CD14-positive monocyte (primary cell): Measurements from ENCODE around the gene IQGAP2. TPM values are rescaled to one million over a fixed set of nuclear protein-coding genes. Genes with fewer than 3 reads are reported as not detected.

ENCODE experiments used
- DNase-seq, 3 donors: peaks; one replicate each; pipeline ENCODE4 v3.0.0-alpha.2; 2011 to 2022
- H2AFZ ChIP-seq: 2 replicates; pipeline ENCODE4 v1.6.0; 2012; ENCODE audit warnings: mild to moderate bottlenecking, low read depth, low read length, inconsistent platforms; ENCODE audit not compliant: insufficient read depth, poor library complexity, severe bottlenecking
- H3K27ac ChIP-seq, 2 donors: 1 replicate in 1 of 2; 2 replicates in 1 of 2; pipeline ENCODE4 v1.5.1; 2012 to 2013; ENCODE audit warnings: low read length in 2 of 2, control low read depth in 1 of 2, inconsistent platforms in 1 of 2, low read depth in 1 of 2, mild to moderate bottlenecking in 1 of 2
- H3K27me3 ChIP-seq, 2 donors: one replicate each; pipeline versions ENCODE4 v1.6.0 to v1.6.1; 2011 to 2013; ENCODE audit warnings: low read length in 2 of 2; ENCODE audit not compliant: control insufficient read depth in 2 of 2, insufficient read depth in 2 of 2
- H3K36me3 ChIP-seq, 2 donors: replicated peaks in 1 of 2; 1 replicate in 1 of 2; 2 replicates in 1 of 2; pipeline versions ENCODE4 v1.5.1 to v1.6.1; 2012 to 2013; ENCODE audit warnings: low read length in 2 of 2, control low read depth in 1 of 2, inconsistent platforms in 1 of 2, mild to moderate bottlenecking in 1 of 2; ENCODE audit not compliant: insufficient read depth in 2 of 2, control insufficient read depth in 1 of 2
- H3K4me1 ChIP-seq, 2 donors: 1 replicate in 1 of 2; 2 replicates in 1 of 2; pipeline versions ENCODE4 v1.5.1 to v1.6.1; 2012 to 2013; ENCODE audit warnings: low read length in 2 of 2, control low read depth in 1 of 2, inconsistent platforms in 1 of 2, mild to moderate bottlenecking in 1 of 2, moderate library complexity in 1 of 2; ENCODE audit not compliant: insufficient read depth in 2 of 2, control insufficient read depth in 1 of 2
- H3K4me2 ChIP-seq: replicated peaks from 2 replicates; pipeline ENCODE3; 2012; ENCODE audit warnings: low read length, moderate library complexity, mild to moderate bottlenecking; ENCODE audit not compliant: poor library complexity, severe bottlenecking; ENCODE audit errors: extremely low read depth
- H3K4me3 ChIP-seq, 3 experiments: fragments of 200-600 bp in 1 of 3; sonication (generic) in 1 of 3; replicated peaks in 1 of 3; 1 replicate in 2 of 3; 2 replicates in 1 of 3; pipeline ENCODE4 v1.5.1; 2011 to 2013; ENCODE audit warnings: low read length in 3 of 3, mild to moderate bottlenecking in 3 of 3, control low read depth in 2 of 3, low read depth in 2 of 3, inconsistent platforms in 1 of 3, moderate library complexity in 1 of 3
- H3K79me2 ChIP-seq: 2 replicates; pipeline ENCODE4 v1.6.0; 2012; ENCODE audit warnings: mild to moderate bottlenecking, control low read depth, inconsistent platforms, low read length, moderate library complexity; ENCODE audit not compliant: insufficient read depth
- H3K9ac ChIP-seq: 2 replicates; pipeline ENCODE4 v1.6.0; 2017; ENCODE audit warnings: low read length, mild to moderate bottlenecking; ENCODE audit not compliant: insufficient read depth, poor library complexity, severe bottlenecking
- H3K9me3 ChIP-seq, 2 donors: replicated peaks in 1 of 2; 1 replicate in 1 of 2; 2 replicates in 1 of 2; pipeline versions ENCODE4 v1.5.1 to v1.6.1; 2012 to 2013; ENCODE audit warnings: low read length in 2 of 2, control low read depth in 1 of 2; ENCODE audit not compliant: control insufficient read depth in 1 of 2, insufficient read depth in 1 of 2
- H4K20me1 ChIP-seq: 2 replicates; pipeline ENCODE4 v1.6.0; 2012; ENCODE audit warnings: mild to moderate bottlenecking, low read length, control low read depth, moderate library complexity; ENCODE audit not compliant: insufficient read depth
- H3K27ac Mint-ChIP-seq, 7 donors: one replicate each; pipeline ENCODE4 v1.8.0; 2020; ENCODE audit warnings: mild to moderate bottlenecking in 7 of 7, mixed read lengths in 7 of 7, moderate library complexity in 6 of 7, inconsistent platforms in 2 of 7
- H3K27me3 Mint-ChIP-seq, 3 donors: one replicate each; pipeline ENCODE4 v1.8.0; 2021 to 2022; ENCODE audit warnings: low read depth in 3 of 3, mild to moderate bottlenecking in 3 of 3, mixed read lengths in 3 of 3, moderate library complexity in 3 of 3, inconsistent platforms in 1 of 3
- H3K36me3 Mint-ChIP-seq, 2 donors: one replicate each; pipeline ENCODE4 v1.8.0; 2020; ENCODE audit warnings: mixed read lengths in 2 of 2, inconsistent platforms in 1 of 2, mild to moderate bottlenecking in 1 of 2
- H3K4me1 Mint-ChIP-seq: one replicate; pipeline ENCODE4 v1.8.0; 2020; ENCODE audit warnings: mild to moderate bottlenecking, mixed read lengths
- H3K4me3 Mint-ChIP-seq, 2 donors: one replicate each; pipeline ENCODE4 v1.8.0; 2020; ENCODE audit warnings: mild to moderate bottlenecking in 2 of 2, mixed read lengths in 2 of 2, moderate library complexity in 1 of 2
- H3K9me3 Mint-ChIP-seq, 7 donors: one replicate each; pipeline ENCODE4 v1.8.0; 2020 to 2022; ENCODE audit warnings: mixed read lengths in 7 of 7, mild to moderate bottlenecking in 6 of 7, moderate library complexity in 6 of 7, inconsistent platforms in 2 of 7
- CTCF ChIP-seq: fragments of 200-600 bp; IDR thresholded peaks from one replicate; pipeline ENCODE4 v1.8.0; 2022; ENCODE audit warnings: antibody characterized with exemption, mild to moderate bottlenecking
- WGBS: methylation state at CpG from one replicate; pipeline ENCODE4 v1.1.5; 2013; ENCODE audit warnings: missing lambda C conversion rate; ENCODE audit not compliant: insufficient coverage; 5-methylcytosine and 5-hydroxymethylcytosine counted together
- intact Hi-C, 2 donors: fragments of 100-400 bp; cut with micrococcal nuclease; formaldehyde crosslinking; loops; one replicate each; pipeline versions ENCODE4 v1.15.0 to v1.15.1; 2023
- polyA plus RNA-seq, 3 donors: library from polyadenylated mRNA; depleted of rRNA in 1 of 3; unstranded in 2 of 3; stranded (reverse) in 1 of 3; fragments of 300-500 nt in 2 of 3; fragments of >200 nt in 1 of 3; fragmentation: Illumina TruSeq in 2 of 3; gene quantifications; 1 replicate in 2 of 3; 2 replicates in 1 of 3; pipeline ENCODE4 v1.2.3, GENCODE V29; 2012 to 2021

Gene IQGAP2
- polyA plus RNA-seq, 3 donors: 21.4 to 50.9 (median 35.4) TPM

DNA sequence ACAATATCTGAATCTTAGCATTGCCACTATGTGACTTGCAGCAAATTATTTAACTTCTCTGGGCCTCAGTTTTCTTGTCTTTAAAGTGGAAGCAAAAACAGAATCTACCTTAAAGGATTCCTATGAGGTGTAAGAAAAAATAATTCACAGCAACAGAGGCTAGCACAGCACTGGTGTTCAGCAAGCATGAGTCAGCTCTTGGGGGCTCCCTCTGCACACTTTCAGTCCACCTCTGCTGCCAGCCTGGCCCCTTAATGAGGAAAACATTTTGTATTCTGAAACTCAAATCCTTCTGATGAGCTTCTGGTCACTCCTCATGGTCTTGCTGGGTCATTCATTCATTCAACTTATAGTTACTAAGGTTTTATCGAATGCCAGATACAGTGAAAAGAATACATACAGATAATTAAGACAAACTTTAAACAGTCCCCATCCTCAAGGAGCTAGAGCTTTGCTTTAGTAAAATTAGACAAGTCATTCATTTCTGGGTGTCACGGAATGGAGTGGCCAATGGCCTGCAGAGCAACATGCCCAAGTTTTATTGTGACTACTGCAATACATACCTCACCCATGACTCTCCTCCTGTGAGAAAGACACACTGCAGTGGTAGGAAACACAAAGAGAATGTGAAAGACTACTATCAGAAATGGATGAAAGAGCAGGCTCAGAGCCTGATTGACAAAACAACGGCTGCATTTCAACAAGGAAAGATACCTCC, 26.8 kb upstream of the IQGAP2 start:
- WGBS: 86% methylated on average over 2 of the region's 3 CpGs
- TF ChIP-seq CTCF: no peak

GRCh38 chr5:76376866-76377230, 26.2 kb upstream of the IQGAP2 start:
- TF ChIP-seq CTCF: no peak
- Mint-ChIP-seq H3K9me3 (peaks cover 0 to 3% (median 0%) of the 10 kb centered on the region in 7 donors), H3K27me3 (peaks cover 0 to 7% (median 5%) of the 10 kb centered on the region in 3 donors), H3K36me3 (no peaks in the 10 kb centered on the region), H3K4me3 (no peak overlapping the region), H3K4me1 (peaks cover 25% of the 10 kb centered on the region), H3K27ac (no peak overlapping the region)
- no peak overlapping the region for H3K4me2 ChIP-seq
- no peaks in the 10 kb centered on the region for H4K20me1 ChIP-seq
- H3K27me3 ChIP-seq: no peaks in the 10 kb centered on the region
- H3K27ac ChIP-seq: no peak overlapping the region
- H3K9me3 ChIP-seq: no peaks in the 10 kb centered on the region
- no peak overlapping the region for H3K9ac ChIP-seq
- no CpG with 5 or more reads among the region's 3 CpGs for WGBS
- H3K36me3 ChIP-seq: no peaks in the 10 kb centered on the region
- H3K4me1 ChIP-seq: peaks cover 16 to 20% of the 10 kb centered on the region in 2 donors
- H2AFZ ChIP-seq: no peak overlapping the region
- intact Hi-C loops: loop anchor here in 1 of 2 donors (10.0 kb wide), 1 partner anchor 72 kb away; no protein-coding TSS in a partner anchor
- no peak overlapping the region for H3K4me3 ChIP-seq
- DNase-seq: no peak
- H3K79me2 ChIP-seq: no peaks in the 10 kb centered on the region

More for the DNA sequence above, 26.8 kb upstream of the IQGAP2 start:
- no peak overlapping the region for H3K27ac Mint-ChIP-seq
- no peak for DNase-seq
- H3K9me3 ChIP-seq: no peaks in the 10 kb centered on the region
- H4K20me1 ChIP-seq: no peaks in the 10 kb centered on the region
- peaks cover 0 to 3% (median 0%) of the 10 kb centered on the region in 7 donors for H3K9me3 Mint-ChIP-seq
- H3K27ac ChIP-seq: no peak overlapping the region
- no peak overlapping the region for H3K4me3 Mint-ChIP-seq
- H3K36me3 Mint-ChIP-seq: no peaks in the 10 kb centered on the region
- no peak overlapping the region for H3K4me3 ChIP-seq
- intact Hi-C loops: loop anchor here in 1 of 2 donors (10.0 kb wide), 1 partner anchor 72 kb away; no protein-coding TSS in a partner anchor
- no peak overlapping the region for H3K4me2 ChIP-seq
- H3K9ac ChIP-seq: no peak overlapping the region
- peaks cover 16 to 21% of the 10 kb centered on the region in 2 donors for H3K4me1 ChIP-seq
- no peaks in the 10 kb centered on the region for H3K36me3 ChIP-seq
- peaks cover 23% of the 10 kb centered on the region for H3K4me1 Mint-ChIP-seq
- no peaks in the 10 kb centered on the region for H3K27me3 ChIP-seq
- no peaks in the 10 kb centered on the region for H3K79me2 ChIP-seq
- H3K27me3 Mint-ChIP-seq: peaks cover 0 to 7% (median 5%) of the 10 kb centered on the region in 3 donors
- H2AFZ ChIP-seq: no peak overlapping the region
